NCI-H510A (cell line): ENCODE data around the gene SEC24D.
"Not testable (repeated sequence)": the region's sequence is repeated elsewhere in the genome, so short reads cannot be mapped to it uniquely, and the experiment has no call there.

Experiments used
- DNase-seq: peaks from one replicate; lab custom pipeline; 2025; lab: John Stamatoyannopoulos, UW

Gene SEC24D

GRCh38 chr4:118810991-118811764 lies 24.7 kb downstream of the SEC24D start:
- DNase-seq, result no peak

GRCh38 chr4:118807659-118808058 lies 28.3 kb downstream of the SEC24D start:
- DNase-seq, result no peak

GRCh38 chr4:118803253-118803652 lies 32.7 kb downstream of the SEC24D start:
- DNase-seq, result no peak

GRCh38 chr4:118801895-118802575 lies 33.9 kb downstream of the SEC24D start:
- DNase-seq, result no peak

GRCh38 chr4:118799231-118799942 lies 36.5 kb downstream of the SEC24D start:
- DNase-seq, result no peak

- DNase-seq, result no peak
These were observed 37.3 kb downstream of the SEC24D start for GRCh38 chr4:118798658-118799057.

- no peak for DNase-seq
These were observed 38.3 kb downstream of the SEC24D start for GRCh38 chr4:118797558-118798142.

- DNase-seq, result not testable (repeated sequence)
These were observed 44.1 kb downstream of the SEC24D start for GRCh38 chr4:118791690-118792446.

GRCh38 chr4:118790544-118790943 lies 45.4 kb downstream of the SEC24D start:
- DNase-seq, result no peak

- no peak for DNase-seq
These were observed 47.0 kb downstream of the SEC24D start for GRCh38 chr4:118788911-118789310.

GRCh38 chr4:118787844-118788380 lies 48.0 kb downstream of the SEC24D start:
- DNase-seq, result no peak

- DNase-seq, result no peak
These were observed 51.1 kb downstream of the SEC24D start for GRCh38 chr4:118784776-118785175.

- no peak for DNase-seq
These were observed 52.0 kb downstream of the SEC24D start for GRCh38 chr4:118783887-118784286.

- not testable (repeated sequence) for DNase-seq
These were observed 53.0 kb downstream of the SEC24D start for GRCh38 chr4:118782886-118783285.

GRCh38 chr4:118777649-118778048 lies 58.3 kb downstream of the SEC24D start:
- DNase-seq, result not testable (repeated sequence)

- not testable (repeated sequence) for DNase-seq
These were observed 58.8 kb downstream of the SEC24D start for GRCh38 chr4:118776955-118777640.

GRCh38 chr4:118776157-118776954 lies 59.6 kb downstream of the SEC24D start:
- DNase-seq, result no peak

- DNase-seq, result no peak
These were observed 60.5 kb downstream of the SEC24D start for GRCh38 chr4:118775405-118775804.

GRCh38 chr4:118774989-118775388 lies 60.9 kb downstream of the SEC24D start:
- no peak for DNase-seq

GRCh38 chr4:118774321-118774720 lies 61.6 kb downstream of the SEC24D start:
- no peak for DNase-seq
